Skeletal muscle satellite cell (primary cell): ENCODE measurements around the gene LGR4.
A peak's percentile ranks its signal among the peaks of the same experiment; 100 is the strongest.

Source experiments
- H3K27me3 ChIP-seq: 2 replicates; pipeline ENCODE4 v1.7.0; 2013; ENCODE audit warnings: low read length; ENCODE audit not compliant: control insufficient read depth, insufficient read depth
- H3K36me3 ChIP-seq: 2 replicates; pipeline ENCODE4 v1.7.0; 2013; ENCODE audit warnings: mild to moderate bottlenecking, control low read depth, low read length; ENCODE audit not compliant: insufficient read depth
- H3K4me1 ChIP-seq: 2 replicates; pipeline ENCODE4 v1.7.0; 2013; ENCODE audit warnings: low read length; ENCODE audit not compliant: control insufficient read depth, insufficient read depth
- H3K4me2 ChIP-seq: 2 replicates; pipeline ENCODE4 v1.7.0; 2013; ENCODE audit warnings: mild to moderate bottlenecking, low read length
- H3K4me3 ChIP-seq: 2 replicates; pipeline ENCODE4 v1.7.0; 2013; ENCODE audit warnings: low read length
- H3K9ac ChIP-seq: 2 replicates; pipeline ENCODE4 v1.7.0; 2013; ENCODE audit warnings: mild to moderate bottlenecking, low read depth, low read length, moderate library complexity
- H3K9me3 ChIP-seq: replicated peaks from 2 replicates; pipeline ENCODE4 v1.7.0; 2013; ENCODE audit warnings: mild to moderate bottlenecking, control low read depth, low read length

LGR4 gene

DNA sequence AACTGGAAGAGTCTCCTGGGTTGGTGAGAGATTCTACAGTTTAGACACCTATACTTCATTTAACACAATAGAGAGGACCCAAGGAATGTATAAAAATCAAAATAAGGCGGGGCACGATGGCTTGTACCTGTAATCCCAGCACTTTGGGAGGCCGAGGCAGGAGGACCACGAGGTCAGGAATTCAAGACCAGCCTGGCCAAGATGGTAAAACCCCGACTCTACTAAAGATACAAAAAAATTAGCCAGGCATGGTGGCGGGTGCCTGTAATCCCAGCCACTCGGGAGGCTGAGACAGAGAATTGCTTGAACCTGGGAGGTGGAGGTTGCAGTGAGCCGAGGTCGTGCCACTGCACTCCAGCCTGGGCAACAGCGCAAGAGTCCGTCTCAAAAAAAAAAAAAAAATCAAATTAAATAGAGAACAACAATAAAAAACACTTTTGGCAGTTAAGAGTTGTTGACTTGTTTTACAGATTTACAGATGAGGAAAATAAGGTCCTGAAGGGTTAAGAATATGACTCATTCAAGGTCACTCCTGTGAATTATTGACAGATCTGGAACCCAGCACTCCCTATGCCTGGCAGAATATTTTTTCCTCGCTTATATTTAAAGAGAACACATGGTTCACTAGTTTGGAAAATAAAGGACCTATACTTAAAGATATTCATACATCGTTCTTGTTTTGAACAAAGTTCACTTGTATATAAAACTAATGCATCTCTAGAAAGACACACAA, 5.2 kb downstream of the LGR4 start:
- H3K36me3 ChIP-seq: no peaks in the 10 kb centered on the region
- peaks cover 7% of the 10 kb centered on the region for H3K4me1 ChIP-seq
- no peaks in the 10 kb centered on the region for H3K9me3 ChIP-seq
- no peak overlapping the region for H3K9ac ChIP-seq
- H3K4me3 ChIP-seq: no peak overlapping the region
- no peaks in the 10 kb centered on the region for H3K27me3 ChIP-seq
- no peak overlapping the region for H3K4me2 ChIP-seq

DNA sequence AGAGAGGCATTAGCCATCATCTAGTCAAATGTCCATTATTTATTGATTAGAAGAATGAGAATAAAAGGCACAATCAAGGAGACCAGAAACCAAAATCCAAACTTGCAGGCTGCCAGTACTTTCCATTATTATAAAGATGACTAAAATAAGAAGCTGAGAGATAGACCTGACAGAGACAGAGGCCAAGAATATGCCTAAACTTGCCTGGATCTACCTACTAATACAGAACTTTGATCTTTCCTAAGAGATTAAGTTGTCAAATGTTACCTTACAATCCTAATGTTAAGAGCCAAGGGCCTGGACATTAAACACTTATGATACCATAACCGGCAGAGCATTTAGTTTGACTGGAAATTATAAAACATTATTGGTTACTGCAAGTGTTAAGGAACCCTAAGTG, 6.2 kb downstream of the LGR4 start:
- no peak overlapping the region for H3K4me3 ChIP-seq
- H3K27me3 ChIP-seq: no peaks in the 10 kb centered on the region
- no peaks in the 10 kb centered on the region for H3K36me3 ChIP-seq
- no peak overlapping the region for H3K4me2 ChIP-seq
- H3K4me1 ChIP-seq: peaks cover 4% of the 10 kb centered on the region
- H3K9ac ChIP-seq: no peak overlapping the region
- H3K9me3 ChIP-seq: no peaks in the 10 kb centered on the region

DNA sequence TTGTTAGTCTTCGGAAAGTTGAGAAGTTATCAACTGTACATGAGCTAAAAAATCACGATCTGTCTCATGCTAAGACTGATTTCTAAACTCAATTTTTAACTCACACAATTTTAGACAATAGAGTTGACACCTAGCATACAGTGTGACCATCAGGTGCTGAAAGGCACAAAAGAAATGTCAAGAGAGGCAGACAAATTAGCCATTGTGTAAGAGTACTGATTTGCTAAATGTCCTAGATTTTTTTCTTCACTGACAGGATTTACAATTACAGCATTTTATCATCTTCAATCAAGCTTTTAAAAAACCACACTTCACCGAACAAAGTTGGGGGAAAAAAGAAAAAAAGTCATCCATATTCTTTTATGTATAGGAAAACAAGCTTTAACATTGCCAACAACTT, 7.0 kb downstream of the LGR4 start:
- no peak overlapping the region for H3K4me3 ChIP-seq
- H3K36me3 ChIP-seq: no peaks in the 10 kb centered on the region
- H3K27me3 ChIP-seq: no peaks in the 10 kb centered on the region
- H3K9ac ChIP-seq: no peak overlapping the region
- H3K4me2 ChIP-seq: no peak overlapping the region
- H3K9me3 ChIP-seq: no peaks in the 10 kb centered on the region
- no peaks in the 10 kb centered on the region for H3K4me1 ChIP-seq

DNA sequence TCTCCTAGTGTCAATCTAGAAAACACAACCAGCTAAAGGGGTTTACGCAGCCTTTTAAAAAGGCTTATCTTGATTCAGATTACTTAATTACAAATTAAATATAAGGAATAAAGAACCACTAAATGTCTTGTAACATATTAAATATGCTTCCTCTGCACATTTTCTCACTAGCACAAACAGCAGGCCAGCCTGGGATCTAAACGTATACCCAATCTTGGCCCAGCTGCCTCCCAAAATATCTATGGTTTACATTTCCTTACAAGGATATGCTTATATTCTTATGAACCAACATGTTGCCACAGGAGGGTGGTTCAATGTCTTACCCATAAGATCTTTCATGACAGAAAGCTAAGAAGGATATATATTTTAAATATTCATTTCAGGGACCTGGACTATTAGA, 7.7 kb downstream of the LGR4 start:
- Histone ChIP-seq H3K27me3 (no peaks in the 10 kb centered on the region), H3K4me2 (no peak overlapping the region), H3K4me1 (no peaks in the 10 kb centered on the region), H3K9ac (no peak overlapping the region), H3K4me3 (no peak overlapping the region), H3K36me3 (no peaks in the 10 kb centered on the region), H3K9me3 (no peaks in the 10 kb centered on the region)

DNA sequence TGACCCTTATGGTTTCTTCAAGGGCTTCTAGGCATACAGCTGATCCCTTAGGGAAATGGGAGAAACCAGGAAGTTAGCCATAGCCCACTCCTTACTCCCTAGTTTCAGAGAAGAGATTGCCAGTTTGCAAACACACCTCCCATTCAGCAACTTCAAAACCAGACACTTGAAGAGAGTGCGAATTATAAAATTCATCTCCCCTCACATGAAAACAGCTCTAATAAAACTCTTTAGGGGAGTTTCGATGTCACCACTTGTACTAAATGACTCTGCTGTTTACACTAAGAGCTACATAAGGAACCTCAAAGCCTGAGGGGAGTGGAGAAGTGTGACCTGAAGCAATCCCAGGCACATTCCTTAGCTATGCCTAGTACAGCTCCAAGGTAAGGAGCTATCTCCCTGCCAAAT, 8.3 kb downstream of the LGR4 start:
- no peak overlapping the region for H3K4me3 ChIP-seq
- H3K4me2 ChIP-seq: no peak overlapping the region
- no peaks in the 10 kb centered on the region for H3K4me1 ChIP-seq
- no peaks in the 10 kb centered on the region for H3K36me3 ChIP-seq
- H3K27me3 ChIP-seq: no peaks in the 10 kb centered on the region
- no peak overlapping the region for H3K9ac ChIP-seq
- H3K9me3 ChIP-seq: no peaks in the 10 kb centered on the region

DNA sequence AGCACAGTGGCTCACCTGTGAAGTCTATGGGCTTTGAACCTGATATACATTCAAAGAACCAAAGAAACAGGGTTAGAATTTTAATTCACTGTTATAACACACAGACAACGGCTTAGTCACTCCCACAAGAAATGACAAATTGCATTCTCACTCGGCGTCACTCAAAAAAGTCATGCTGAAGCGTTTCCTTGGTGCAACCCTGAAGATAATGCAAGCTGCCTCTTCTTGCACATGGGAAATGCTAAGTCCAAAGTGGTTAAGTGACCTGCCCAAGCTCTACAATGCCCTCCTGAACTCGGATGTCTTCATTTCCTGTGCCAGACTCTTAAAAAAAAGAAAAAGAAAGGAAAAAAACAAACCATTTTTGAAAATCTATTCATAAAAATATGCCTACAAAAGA, 10.0 kb downstream of the LGR4 start:
- Histone ChIP-seq H3K4me1 (no peaks in the 10 kb centered on the region), H3K9me3 (no peaks in the 10 kb centered on the region)

DNA sequence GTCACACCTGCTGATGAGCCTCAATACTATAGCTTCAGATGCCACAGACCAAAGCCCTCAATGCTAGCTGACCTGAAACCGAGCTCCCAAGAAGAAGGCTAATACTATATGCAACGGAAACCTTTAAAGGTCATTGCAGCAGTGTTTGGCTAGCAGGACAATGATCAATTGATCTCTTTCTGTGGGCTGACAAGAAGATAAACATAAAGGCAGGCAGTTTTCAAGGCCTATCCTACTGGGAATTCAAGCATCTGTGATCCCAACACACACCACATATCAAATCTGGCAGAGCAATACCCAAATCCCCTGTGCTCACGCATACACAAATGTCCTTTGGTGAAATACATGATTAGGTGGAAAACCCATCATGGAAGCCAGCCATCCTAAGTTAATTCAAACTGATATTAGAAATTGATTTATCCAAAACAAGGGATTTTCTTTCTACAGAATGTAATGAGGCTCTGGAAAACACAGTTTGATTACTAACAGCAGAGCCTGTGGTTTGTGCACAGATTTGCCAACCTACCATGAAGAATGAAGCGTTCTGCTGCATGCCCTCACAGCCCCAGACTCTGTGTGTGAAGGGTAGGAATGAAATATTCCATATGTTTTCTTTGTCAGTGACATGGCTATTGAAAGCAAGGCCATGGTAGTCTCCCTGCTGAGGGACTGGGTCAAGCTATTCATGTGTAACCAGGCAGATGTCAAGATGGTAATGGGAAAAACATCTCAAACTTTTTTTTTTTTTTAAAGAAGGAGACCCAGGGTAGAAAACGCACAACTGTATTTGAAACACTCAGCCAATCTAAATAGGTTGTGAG, 12.2 kb downstream of the LGR4 start:
- Histone ChIP-seq H3K4me2 (no peak overlapping the region), H3K36me3 (no peaks in the 10 kb centered on the region), H3K4me3 (no peak overlapping the region), H3K9ac (no peak overlapping the region), H3K4me1 (peaks cover 13% of the 10 kb centered on the region), H3K9me3 (no peaks in the 10 kb centered on the region), H3K27me3 (no peaks in the 10 kb centered on the region)

More for the DNA sequence above, 10.0 kb downstream of the LGR4 start:
- H3K4me3 ChIP-seq: no peak overlapping the region
- H3K36me3 ChIP-seq: no peaks in the 10 kb centered on the region
- H3K4me2 ChIP-seq: no peak overlapping the region
- no peaks in the 10 kb centered on the region for H3K27me3 ChIP-seq
- no peak overlapping the region for H3K9ac ChIP-seq

DNA sequence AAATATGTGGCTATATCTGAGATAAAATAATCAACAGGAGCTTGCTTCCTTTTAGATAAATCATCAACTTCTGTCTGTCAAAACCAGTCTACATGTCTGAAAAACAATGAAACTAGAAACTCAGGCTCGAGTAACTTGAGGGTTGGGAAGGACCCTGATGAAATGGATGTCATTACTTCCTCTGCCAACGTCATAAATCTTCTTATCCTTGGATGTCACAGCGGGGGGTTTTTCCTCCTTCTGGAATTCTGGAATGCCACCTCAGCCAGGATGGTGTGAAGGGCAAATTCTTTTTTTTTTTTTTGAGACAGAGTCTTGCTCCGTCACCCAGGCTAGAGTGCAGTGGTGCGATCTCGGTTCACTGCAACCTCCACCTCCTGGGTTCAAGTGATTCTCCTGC, 13.4 kb downstream of the LGR4 start:
- Histone ChIP-seq H3K36me3 (no peaks in the 10 kb centered on the region), H3K27me3 (no peaks in the 10 kb centered on the region), H3K9ac (no peak overlapping the region), H3K9me3 (no peaks in the 10 kb centered on the region), H3K4me3 (no peak overlapping the region), H3K4me1 (peaks cover 13% of the 10 kb centered on the region), H3K4me2 (no peak overlapping the region)

DNA sequence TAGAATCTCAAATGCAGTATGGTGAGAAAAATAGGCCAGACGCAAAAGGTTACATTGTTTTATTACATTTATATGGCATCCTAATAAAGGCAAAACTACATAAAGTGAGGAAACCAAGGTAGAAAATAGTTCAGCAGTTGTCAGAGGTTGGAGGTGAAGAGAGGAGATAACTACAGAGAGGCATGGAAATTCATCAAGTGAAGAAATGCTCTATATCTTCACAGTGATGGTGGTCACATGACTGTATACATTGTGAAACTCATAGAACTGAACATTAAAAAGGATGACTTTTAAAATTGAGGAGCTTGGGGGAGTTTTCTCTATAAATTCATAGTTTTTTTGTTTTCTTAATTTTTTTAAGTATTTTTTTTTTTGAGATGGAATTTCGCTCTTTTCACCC, 14.4 kb downstream of the LGR4 start:
- Histone ChIP-seq H3K4me1 (peaks cover 13% of the 10 kb centered on the region), H3K4me2 (no peak overlapping the region), H3K9ac (no peak overlapping the region), H3K4me3 (no peak overlapping the region), H3K9me3 (no peaks in the 10 kb centered on the region), H3K27me3 (no peaks in the 10 kb centered on the region), H3K36me3 (no peaks in the 10 kb centered on the region)

DNA sequence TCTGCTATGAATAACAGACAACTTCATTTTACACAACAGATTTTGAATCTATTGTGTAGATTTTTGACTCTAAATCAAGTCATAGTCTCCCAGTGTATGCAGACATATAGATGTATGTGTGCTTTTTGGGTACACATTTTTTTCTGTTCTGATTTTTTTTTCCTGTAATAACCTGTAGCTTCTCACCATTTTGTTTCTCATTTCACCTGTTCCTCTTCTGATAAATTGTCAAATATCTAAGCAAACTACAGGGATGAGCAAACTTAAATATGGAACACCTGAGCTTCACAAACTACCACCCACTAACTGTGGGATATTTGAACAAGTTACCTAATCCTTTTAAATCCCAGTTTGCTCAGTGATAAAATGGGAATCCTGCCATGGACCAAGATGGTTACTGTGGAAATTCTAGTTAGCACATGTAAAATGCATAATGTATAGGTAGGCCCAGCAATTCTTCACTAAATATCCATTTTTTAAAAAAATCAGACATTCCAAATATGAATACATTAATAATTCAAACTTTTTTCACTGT, 15.7 kb downstream of the LGR4 start:
- no peak overlapping the region for H3K9ac ChIP-seq
- H3K27me3 ChIP-seq: no peaks in the 10 kb centered on the region
- H3K4me1 ChIP-seq: peaks cover 18% of the 10 kb centered on the region
- H3K4me2 ChIP-seq: peak overlapping the region; percentile 15
- H3K36me3 ChIP-seq: no peaks in the 10 kb centered on the region
- H3K4me3 ChIP-seq: no peak overlapping the region
- no peaks in the 10 kb centered on the region for H3K9me3 ChIP-seq

DNA sequence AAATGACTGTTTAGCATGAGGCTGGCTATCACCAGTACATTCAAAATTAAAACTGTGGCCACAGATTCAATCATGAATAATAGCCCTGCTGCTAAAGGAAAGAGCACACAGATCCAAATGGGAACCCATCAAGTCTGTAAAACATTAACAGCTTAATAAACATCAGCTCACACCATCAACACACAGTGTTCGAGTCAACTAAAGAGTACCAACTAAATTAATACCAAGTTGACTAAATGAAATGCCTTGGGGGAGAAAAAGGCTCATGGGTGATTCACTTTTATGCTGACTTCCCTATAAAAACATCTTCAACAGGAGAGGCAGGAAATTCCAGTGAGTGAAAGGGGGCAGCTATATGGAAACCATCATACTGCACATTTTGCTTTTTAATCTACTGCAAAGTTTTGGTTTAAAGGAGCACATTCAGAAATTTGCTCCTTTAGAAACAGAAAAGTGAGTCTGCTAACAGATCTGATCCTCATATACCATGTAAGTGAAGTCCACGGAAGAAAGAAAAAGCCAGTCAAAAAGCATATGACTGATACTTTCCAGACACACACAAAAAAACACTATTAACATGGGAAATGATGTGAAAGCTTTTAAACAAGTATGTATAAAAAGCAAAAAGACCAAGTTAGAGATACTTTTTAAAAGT, 16.3 kb downstream of the LGR4 start:
- H3K27me3 ChIP-seq: no peaks in the 10 kb centered on the region
- H3K4me2 ChIP-seq: peak overlapping the region; percentile 16
- no peaks in the 10 kb centered on the region for H3K36me3 ChIP-seq
- H3K9ac ChIP-seq: no peak overlapping the region
- no peak overlapping the region for H3K4me3 ChIP-seq
- H3K4me1 ChIP-seq: peaks cover 22% of the 10 kb centered on the region
- no peaks in the 10 kb centered on the region for H3K9me3 ChIP-seq
